SK-N-SH (cell line): ENCODE measurements around the gene LXN. TPM values are rescaled to one million over a fixed set of nuclear protein-coding genes. Genes with fewer than 3 reads are reported as not detected.

ENCODE experiments used
- CTCF ChIA-PET: fragments of 300-600, 350-600 bp; formaldehyde crosslinking; extraction: SDS; loops from one replicate; lab custom pipeline; 2021; lab: Yijun Ruan, JAX
- POLR2A ChIA-PET: fragments of 350-600 bp; sonication (Branson Sonifier 250); formaldehyde crosslinking; extraction: SDS; loops from one replicate; lab custom pipeline; 2020; ENCODE audit warnings: antibody characterized with exemption, inconsistent platforms; lab: Yijun Ruan, JAX
- DNase-seq: peaks from one replicate; pipeline ENCODE4 v3.0.0; 2012
- H2AFZ ChIP-seq: fragments of 200-600 bp; sonication (generic); 2 replicates; pipeline ENCODE4 v1.8.1; 2016; ENCODE audit warnings: antibody characterized with exemption, mild to moderate bottlenecking, low read depth
- H3F3A ChIP-seq: fragments of 200-600 bp; sonication (generic); replicated peaks from 2 replicates; pipeline ENCODE3; 2016; ENCODE audit warnings: antibody characterized with exemption, mild to moderate bottlenecking; ENCODE audit not compliant: insufficient read depth
- H3K27ac ChIP-seq, 2 experiments: fragments of 200-500 bp in 1 of 2; fragments of 200-600 bp in 1 of 2; sonication (Bioruptor generic) in 1 of 2; sonication (generic), shearing (Covaris generic) in 1 of 2; 2 replicates each; pipeline versions ENCODE4 v1.5.1 to v1.6.1; 2014 to 2016; ENCODE audit warnings: low read depth in 2 of 2, inconsistent platforms in 1 of 2, low read length in 1 of 2, mild to moderate bottlenecking in 1 of 2, mixed read lengths in 1 of 2
- H3K27me3 ChIP-seq: fragments of 200-600 bp; sonication (generic), shearing (Covaris generic); 2 replicates; pipeline ENCODE4 v1.6.1; 2016; ENCODE audit warnings: mixed run types; ENCODE audit not compliant: insufficient read depth
- H3K36me3 ChIP-seq, 2 experiments: fragments of 200-500 bp in 1 of 2; fragments of 200-600 bp in 1 of 2; sonication (Bioruptor generic) in 1 of 2; sonication (generic) in 1 of 2; replicated peaks in 1 of 2; 2 replicates each; pipeline versions ENCODE3 to v1.5.1; 2014 to 2016; ENCODE audit warnings: low read length in 1 of 2, mild to moderate bottlenecking in 1 of 2; ENCODE audit not compliant: insufficient read depth in 2 of 2, control insufficient read depth in 1 of 2
- H3K4me1 ChIP-seq, 2 experiments: fragments of 200-500 bp in 1 of 2; fragments of 200-600 bp in 1 of 2; sonication (Bioruptor generic) in 1 of 2; sonication (generic), shearing (Covaris generic) in 1 of 2; 2 replicates each; pipeline versions ENCODE4 v1.5.1 to v1.6.1; 2014 to 2016; ENCODE audit warnings: low read depth in 1 of 2, low read length in 1 of 2, mixed run types in 1 of 2; ENCODE audit not compliant: insufficient read depth in 2 of 2, control insufficient read depth in 1 of 2
- H3K4me2 ChIP-seq: fragments of 200-600 bp; sonication (generic), shearing (Covaris generic); 2 replicates; pipeline ENCODE4 v1.6.1; 2017; ENCODE audit warnings: mixed run types
- H3K4me3 ChIP-seq, 2 experiments: fragments of 200-500 bp in 1 of 2; fragments of 200-600 bp in 1 of 2; sonication (Bioruptor generic) in 1 of 2; sonication (generic), shearing (Covaris generic) in 1 of 2; 2 replicates each; pipeline versions ENCODE4 v1.5.1 to v1.8.1; 2014 to 2016; ENCODE audit warnings: low read depth in 2 of 2, inconsistent platforms in 1 of 2, low read length in 1 of 2, mild to moderate bottlenecking in 1 of 2, mixed read lengths in 1 of 2, moderate library complexity in 1 of 2
- H3K79me2 ChIP-seq: fragments of 200-600 bp; sonication (generic); 2 replicates; pipeline ENCODE4 v1.8.1; 2017; ENCODE audit warnings: mild to moderate bottlenecking; ENCODE audit not compliant: insufficient read depth
- H3K9ac ChIP-seq: fragments of 200-600 bp; sonication (generic); 2 replicates; pipeline ENCODE4 v1.6.1; 2017; ENCODE audit warnings: mixed run types
- H3K9me2 ChIP-seq: fragments of 200-600 bp; sonication (generic); 2 replicates; pipeline ENCODE4 v1.6.1; 2017; ENCODE audit warnings: mixed run types
- H3K9me3 ChIP-seq: fragments of 200-600 bp; sonication (generic); 2 replicates; pipeline ENCODE4 v1.6.1; 2017; ENCODE audit warnings: mixed run types, mild to moderate bottlenecking, moderate library complexity
- H4K20me1 ChIP-seq: fragments of 200-600 bp; sonication (generic); 2 replicates; pipeline ENCODE4 v1.6.1; 2017; ENCODE audit warnings: mild to moderate bottlenecking, mixed run types; ENCODE audit not compliant: insufficient read depth
- CHD2 ChIP-seq: fragments of 150-350 bp; IDR thresholded peaks from 2 replicates; pipeline ENCODE4 v1.6.1; 2018; ENCODE audit warnings: low read length; ENCODE audit not compliant: partially characterized antibody
- ELF1 ChIP-seq: IDR thresholded peaks from 2 replicates; pipeline ENCODE4 v1.4.0; 2012
- EP300 ChIP-seq, 2 experiments: IDR thresholded peaks; 2 replicates each; pipeline versions ENCODE4 v1.4.0 to v1.6.1; 2012; ENCODE audit warnings: borderline replicate concordance in 1 of 2, low read depth in 1 of 2, low read length in 1 of 2
- FOXM1 ChIP-seq: IDR thresholded peaks from 2 replicates; pipeline ENCODE4 v1.4.0; 2012; ENCODE audit warnings: low read depth, mild to moderate bottlenecking
- GATA2 ChIP-seq: sonication (generic); formaldehyde crosslinking; IDR thresholded peaks from 2 replicates; pipeline ENCODE4 v1.5.0; 2020; ENCODE audit warnings: mild to moderate bottlenecking, missing genetic modification reagents
- IRF3 ChIP-seq: fragments of 150-350 bp; IDR thresholded peaks from 2 replicates; pipeline ENCODE4 v1.6.1; 2016; ENCODE audit warnings: mild to moderate bottlenecking, low read depth, low read length
- MAX ChIP-seq: IDR thresholded peaks from 2 replicates; pipeline ENCODE4 v1.4.0; 2012; ENCODE audit warnings: low read depth
- MEF2A ChIP-seq: IDR thresholded peaks from 2 replicates; pipeline ENCODE4 v1.4.0; 2012; ENCODE audit warnings: low read depth, borderline replicate concordance
- NFIC ChIP-seq: IDR thresholded peaks from 2 replicates; pipeline ENCODE4 v1.4.0; 2012; ENCODE audit warnings: borderline replicate concordance
- POLR2AphosphoS5 ChIP-seq: IDR thresholded peaks from 2 replicates; pipeline ENCODE4 v1.6.1; 2012; ENCODE audit warnings: low read depth, low read length
- RAD21 ChIP-seq: IDR thresholded peaks from 2 replicates; pipeline ENCODE4 v1.6.1; 2012; ENCODE audit warnings: mild to moderate bottlenecking, low read length
- RCOR1 ChIP-seq: fragments of 150-350 bp; IDR thresholded peaks from 2 replicates; pipeline ENCODE4 v1.6.1; 2017; ENCODE audit warnings: antibody characterized with exemption, low read length
- REST ChIP-seq: IDR thresholded peaks from 2 replicates; pipeline ENCODE4 v1.6.1; 2012; ENCODE audit warnings: mild to moderate bottlenecking, low read depth, low read length, moderate library complexity
- SIN3A ChIP-seq: IDR thresholded peaks from 2 replicates; pipeline ENCODE4 v1.6.1; 2012; ENCODE audit warnings: low read depth, mild to moderate bottlenecking, low read length, moderate library complexity, borderline replicate concordance
- TAF1 ChIP-seq: IDR thresholded peaks from 2 replicates; pipeline ENCODE4 v1.6.1; 2012; ENCODE audit warnings: low read depth, mild to moderate bottlenecking, low read length, moderate library complexity, borderline replicate concordance
- USF1 ChIP-seq: IDR thresholded peaks from 2 replicates; pipeline ENCODE4 v1.4.0; 2012; ENCODE audit warnings: low read depth, borderline replicate concordance
- USF2 ChIP-seq: fragments of 150-350 bp; IDR thresholded peaks from 2 replicates; pipeline ENCODE4 v1.6.1; 2017; ENCODE audit warnings: antibody characterized with exemption, low read length, low read depth, borderline replicate concordance
- ZBTB33 ChIP-seq: IDR thresholded peaks from 2 replicates; pipeline ENCODE4 v1.4.0; 2012; ENCODE audit warnings: low read depth, borderline replicate concordance
- WGBS: methylation state at CpG from one replicate; pipeline ENCODE4 v1.1.6; 2017; ENCODE audit warnings: low lambda C conversion rate; 5-methylcytosine and 5-hydroxymethylcytosine counted together
- polyA plus RNA-seq, 3 experiments: library from polyadenylated mRNA; depleted of rRNA; stranded (reverse); fragments of >200 nt; gene quantifications; 2 replicates each; pipeline ENCODE4 v1.2.3, GENCODE V29; 2012

LXN gene
- polyA plus RNA-seq, 1 of the 3 experiments (the other 2 are of a cell fraction): not detected

GRCh38 chr3:158671821-158672214 lies 630 bp downstream of the LXN start (continued):
- TF ChIP-seq USF2 (no peak), MEF2A (no peak), RCOR1 (no peak), NFIC (no peak), REST (no peak), POLR2AphosphoS5 (no peak), GATA2 (no peak), FOXM1 (no peak), ELF1 (no peak), TAF1 (no peak)
- TF ChIP-seq, all 33 proteins: peak for 0

GRCh38 chr3:158668506-158668905 lies 3.9 kb downstream of the LXN start:
- Histone ChIP-seq H3K9me2 (no peaks in the 10 kb centered on the region), H3K4me2 (no peak overlapping the region), H3K27me3 (no peaks in the 10 kb centered on the region), H3K4me1 (no peaks in the 10 kb centered on the region), H3F3A (peaks cover 4% of the 10 kb centered on the region), H3K36me3 (peaks cover 76 to 89% of the 10 kb centered on the region in 2 experiments), H3K9me3 (no peaks in the 10 kb centered on the region), H3K79me2 (no peaks in the 10 kb centered on the region; the same call in 1 of the 2 replicates), H3K27ac (peak overlapping the region in 1 of 2 experiments; percentile 4; a peak in 1 of 4 replicates), H3K9ac (no peak overlapping the region), H2AFZ (no peak overlapping the region), H4K20me1 (no peaks in the 10 kb centered on the region), H3K4me3 (no peak overlapping the region)
- no peak for TF ChIP-seq ZBTB33
- no peak for TF ChIP-seq MAX
- no peak for TF ChIP-seq EP300 (IDR thresholded peaks at IDR 0.05; ENCODE audit: borderline replicate concordance in 1 of 2, low read depth in 1 of 2, low read length in 1 of 2)
- no peak for TF ChIP-seq NFIC
- no peak for TF ChIP-seq SIN3A
- TF ChIP-seq TAF1: no peak
- TF ChIP-seq CHD2: no peak
- no peak for TF ChIP-seq USF2
- TF ChIP-seq IRF3: no peak
- no peak for TF ChIP-seq USF1
- TF ChIP-seq RCOR1: no peak
- no peak for TF ChIP-seq RAD21
- ChIA-PET POLR2A (no interaction called here), CTCF (interaction anchor here (0.7 to 1.9 kb wide), 2 partner anchors 121 to 123 kb away, joined by 3 to 5 read pairs; no protein-coding TSS in a partner anchor)
- DNase-seq: no peak
- WGBS: 100% methylated on average over 2 of the region's 2 CpGs
